Peyer's patch (tissue), 4 donors: ENCODE measurements around the gene C15orf62.

ENCODE experiments used
- CTCF ChIP-seq, 6 experiments: fragments of 450-650 bp in 4 of 6; fragments of 200-600 bp in 2 of 6; sonication (generic) in 1 of 6; IDR thresholded peaks; one replicate each; pipeline ENCODE4 v1.5.1; 2017 to 2019; ENCODE audit warnings: antibody characterized with exemption in 6 of 6, mild to moderate bottlenecking in 3 of 6, moderate library complexity in 1 of 6
- POLR2A ChIP-seq, 2 donors: fragments of 450-650 bp; IDR thresholded peaks; one replicate each; pipeline ENCODE4 v1.5.1; 2017; ENCODE audit warnings: antibody characterized with exemption in 2 of 2, mild to moderate bottlenecking in 2 of 2, moderate library complexity in 2 of 2

- TF ChIP-seq CTCF (IDR thresholded peaks at IDR 0.05) (no peak), POLR2A (IDR thresholded peaks at IDR 0.05) (no peak)
Measured at GRCh38 chr15:40803076-40803475, 33.3 kb downstream of the C15orf62 start.
